OCI-LY1 (cell line): Measurements from ENCODE around the gene FAM53B.

Experiments used
- CTCF ChIP-seq: fragments of 200-600 bp; sonication (generic), shearing (Covaris generic); IDR thresholded peaks from 2 replicates; pipeline ENCODE4 v1.5.1; 2017; ENCODE audit warnings: mild to moderate bottlenecking, antibody characterized with exemption, low read length, moderate library complexity, mixed read lengths
- EZH2 ChIP-seq: fragments of 200-600 bp; sonication (generic), shearing (Covaris generic); IDR thresholded peaks from 2 replicates; pipeline ENCODE4 v1.8.0; 2017; ENCODE audit warnings: borderline replicate concordance, mixed run types, mild to moderate bottlenecking, antibody characterized with exemption, low read length, moderate library complexity, mixed read lengths

- TF ChIP-seq CTCF = no peak
- TF ChIP-seq EZH2 = no peak
Measured at GRCh38 chr10:124677293-124677699, 66.9 kb downstream of the FAM53B start.
